Esophagus squamous epithelium (tissue), 4 donors: ENCODE measurements around the gene IL20RB.

Experiments
- POLR2A ChIP-seq, 4 donors: fragments of 450-650 bp; IDR thresholded peaks; one replicate each; pipeline ENCODE4 v1.6.1; 2017; ENCODE audit warnings: antibody characterized with exemption in 4 of 4, mild to moderate bottlenecking in 4 of 4, moderate library complexity in 3 of 4
- TF ChIP-seq, protein P1 (sequence below), 6 experiments: fragments of 450-650 bp in 4 of 6; fragments of 200-600 bp in 2 of 6; sonication (generic) in 2 of 6; IDR thresholded peaks; one replicate each; pipeline ENCODE4 v1.5.1; 2016 to 2019; ENCODE audit warnings: antibody characterized with exemption in 6 of 6, mild to moderate bottlenecking in 4 of 6, moderate library complexity in 4 of 6

DNA sequence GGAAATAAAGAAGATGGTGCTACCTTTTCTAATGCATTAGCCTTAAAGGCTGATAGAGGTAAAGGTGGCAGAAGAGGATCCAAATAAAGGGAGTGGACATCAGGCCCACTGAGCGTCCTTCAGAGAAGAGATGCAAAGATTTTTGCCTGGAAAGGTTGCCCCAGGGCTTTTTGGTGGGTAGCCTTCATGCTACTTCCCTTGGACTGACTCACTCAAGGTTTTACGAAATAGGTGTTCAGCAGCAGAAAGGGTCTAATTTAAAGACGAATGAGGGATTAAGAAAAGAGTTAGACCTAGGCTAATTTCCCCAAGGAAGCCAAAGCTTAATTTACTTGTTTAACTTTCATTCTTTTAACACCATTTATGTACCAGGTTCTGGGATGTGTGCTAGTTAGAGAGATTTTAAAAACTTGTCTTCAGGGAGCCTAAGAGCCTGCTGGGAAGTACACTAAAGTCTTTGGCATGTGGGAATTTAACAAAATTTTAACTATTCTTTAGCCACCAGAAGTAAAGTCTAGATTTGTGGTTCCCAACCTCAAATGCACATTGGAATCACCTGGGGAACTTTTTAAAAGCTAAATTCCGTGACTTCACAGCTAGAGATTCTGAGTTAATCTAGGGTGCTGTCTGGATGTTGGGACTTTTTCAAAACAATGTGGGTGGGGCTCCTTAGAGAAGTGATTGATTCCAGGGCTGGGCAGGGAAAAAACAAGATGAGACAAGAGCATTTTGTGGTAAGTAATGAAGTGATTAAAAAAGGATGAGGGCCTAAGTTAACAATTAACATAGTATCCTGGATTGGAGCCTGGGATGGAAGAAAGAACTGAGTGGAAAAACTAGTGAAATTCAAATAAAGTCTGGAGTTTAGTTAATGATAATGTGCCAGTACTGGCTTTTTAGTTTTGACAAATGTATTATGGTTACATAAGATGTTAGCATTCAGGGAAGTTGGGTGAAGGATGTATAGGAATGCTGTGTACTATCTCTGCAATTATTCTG, 3.4 kb downstream of the IL20RB start:
- TF ChIP-seq POLR2A (IDR thresholded peaks at IDR 0.05), result no peak
- TF ChIP-seq, protein P1, sequence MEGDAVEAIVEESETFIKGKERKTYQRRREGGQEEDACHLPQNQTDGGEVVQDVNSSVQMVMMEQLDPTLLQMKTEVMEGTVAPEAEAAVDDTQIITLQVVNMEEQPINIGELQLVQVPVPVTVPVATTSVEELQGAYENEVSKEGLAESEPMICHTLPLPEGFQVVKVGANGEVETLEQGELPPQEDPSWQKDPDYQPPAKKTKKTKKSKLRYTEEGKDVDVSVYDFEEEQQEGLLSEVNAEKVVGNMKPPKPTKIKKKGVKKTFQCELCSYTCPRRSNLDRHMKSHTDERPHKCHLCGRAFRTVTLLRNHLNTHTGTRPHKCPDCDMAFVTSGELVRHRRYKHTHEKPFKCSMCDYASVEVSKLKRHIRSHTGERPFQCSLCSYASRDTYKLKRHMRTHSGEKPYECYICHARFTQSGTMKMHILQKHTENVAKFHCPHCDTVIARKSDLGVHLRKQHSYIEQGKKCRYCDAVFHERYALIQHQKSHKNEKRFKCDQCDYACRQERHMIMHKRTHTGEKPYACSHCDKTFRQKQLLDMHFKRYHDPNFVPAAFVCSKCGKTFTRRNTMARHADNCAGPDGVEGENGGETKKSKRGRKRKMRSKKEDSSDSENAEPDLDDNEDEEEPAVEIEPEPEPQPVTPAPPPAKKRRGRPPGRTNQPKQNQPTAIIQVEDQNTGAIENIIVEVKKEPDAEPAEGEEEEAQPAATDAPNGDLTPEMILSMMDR (IDR thresholded peaks at IDR 0.05), result no peak
